HG03095 (cell line): ENCODE data around the gene KIRREL1.

Source experiments
- ATAC-seq: cut with Tn5 transposase; IDR thresholded peaks from one replicate; pipeline ENCODE4 v1.9.1; 2021; ENCODE audit warnings: moderate library complexity; ENCODE audit not compliant: unreplicated experiment

Gene KIRREL1

GRCh38 chr1:158027508-158027907, 34.1 kb downstream of the KIRREL1 start:
- ATAC-seq: no peak

GRCh38 chr1:158028969-158029368, 35.5 kb downstream of the KIRREL1 start:
- no peak for ATAC-seq

DNA sequence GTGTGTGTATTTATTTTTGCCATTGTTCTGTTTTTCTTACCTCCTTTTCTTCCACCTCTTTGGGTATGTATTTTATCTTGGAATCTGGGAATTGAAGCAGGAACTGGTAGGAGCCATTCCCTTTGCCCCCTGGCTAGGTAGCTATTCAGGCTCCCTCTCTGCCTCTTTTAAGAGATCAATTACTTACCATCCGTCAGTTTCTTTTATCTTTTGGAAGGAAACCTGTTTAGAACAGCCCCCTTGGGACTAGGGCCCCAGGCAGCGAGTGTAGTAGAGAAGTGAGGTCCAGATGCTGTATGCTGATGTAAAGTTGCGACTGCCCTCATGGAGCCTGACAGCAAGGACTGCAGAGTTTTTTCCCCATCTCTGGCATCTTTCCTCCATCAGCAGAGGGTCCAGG, 41.6 kb downstream of the KIRREL1 start:
- no peak for ATAC-seq

DNA sequence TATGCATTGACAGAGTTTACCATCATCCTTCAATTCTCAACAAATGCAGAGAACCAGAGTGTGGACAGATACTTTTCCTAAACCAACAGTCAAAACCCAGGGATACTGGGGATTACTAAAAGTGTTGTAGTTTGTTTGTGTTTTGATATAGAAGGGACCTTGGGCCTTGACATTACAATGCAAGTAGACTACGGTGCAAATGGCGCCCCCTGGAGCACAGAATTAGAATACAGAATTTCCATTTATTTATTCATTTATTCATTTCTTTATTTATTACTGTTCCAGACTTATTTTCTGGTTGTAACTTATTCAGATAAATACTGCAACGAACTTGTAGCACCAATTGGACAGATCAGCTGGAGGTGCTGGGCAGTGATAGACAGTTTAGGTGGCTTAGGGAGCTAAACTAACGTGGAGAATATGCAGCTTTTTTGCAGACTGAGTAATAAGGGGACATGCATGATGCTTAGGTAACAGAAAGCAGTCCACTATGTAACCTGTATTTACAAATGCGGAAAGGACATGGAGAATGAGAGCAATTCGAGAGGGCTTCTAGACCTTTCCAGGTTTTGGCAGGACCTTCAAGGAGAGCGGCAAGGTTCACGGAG, 42.6 kb downstream of the KIRREL1 start:
- ATAC-seq: no peak

- ATAC-seq: no peak
Observed at GRCh38 chr1:158037008-158037865, 43.8 kb downstream of the KIRREL1 start.

GRCh38 chr1:158037866-158038359, 44.5 kb downstream of the KIRREL1 start:
- ATAC-seq: no peak

DNA sequence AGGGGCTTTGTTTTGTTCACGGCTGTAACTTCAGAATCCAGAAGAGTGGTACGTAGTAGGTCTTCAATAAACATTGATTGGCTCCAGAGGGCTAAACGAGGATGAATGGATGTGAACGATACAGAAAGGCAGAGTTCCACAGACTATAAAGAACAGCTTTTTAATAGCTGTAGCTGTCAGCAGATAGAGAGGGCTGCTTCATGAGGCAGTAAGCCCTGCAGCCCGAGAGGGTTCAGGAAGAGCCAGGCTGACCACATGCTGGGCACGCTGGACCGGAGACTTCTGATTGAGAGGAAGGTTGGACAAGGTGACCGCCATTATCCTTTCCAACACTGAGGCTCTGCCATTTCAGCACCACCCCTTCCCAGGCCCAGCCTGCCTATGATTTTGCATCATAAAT, 45.3 kb downstream of the KIRREL1 start:
- no peak for ATAC-seq

- ATAC-seq: no peak
Observed at GRCh38 chr1:158039380-158039779, 45.9 kb downstream of the KIRREL1 start.

- ATAC-seq: no peak
Observed at GRCh38 chr1:158040323-158040722, 46.9 kb downstream of the KIRREL1 start.

DNA sequence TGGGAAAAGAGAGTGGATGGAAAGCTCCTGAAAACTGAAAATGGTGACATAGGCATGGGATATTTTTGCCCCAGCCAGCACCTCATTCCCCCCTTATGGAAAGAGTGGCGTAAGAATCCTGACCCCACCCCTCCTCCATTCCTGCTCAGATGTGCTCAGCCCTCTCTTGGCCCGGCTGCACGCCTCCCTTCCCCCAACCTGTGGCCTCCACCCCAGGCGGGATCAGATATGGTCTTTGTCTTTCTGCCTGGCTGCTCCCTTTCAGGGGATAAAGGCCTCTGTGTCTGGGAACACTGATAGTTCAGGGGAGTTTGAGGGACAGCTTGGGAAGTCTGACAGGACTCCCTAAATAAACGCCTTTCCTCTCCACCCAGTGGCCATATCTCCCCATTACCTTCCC, 49.8 kb downstream of the KIRREL1 start:
- no peak for ATAC-seq

DNA sequence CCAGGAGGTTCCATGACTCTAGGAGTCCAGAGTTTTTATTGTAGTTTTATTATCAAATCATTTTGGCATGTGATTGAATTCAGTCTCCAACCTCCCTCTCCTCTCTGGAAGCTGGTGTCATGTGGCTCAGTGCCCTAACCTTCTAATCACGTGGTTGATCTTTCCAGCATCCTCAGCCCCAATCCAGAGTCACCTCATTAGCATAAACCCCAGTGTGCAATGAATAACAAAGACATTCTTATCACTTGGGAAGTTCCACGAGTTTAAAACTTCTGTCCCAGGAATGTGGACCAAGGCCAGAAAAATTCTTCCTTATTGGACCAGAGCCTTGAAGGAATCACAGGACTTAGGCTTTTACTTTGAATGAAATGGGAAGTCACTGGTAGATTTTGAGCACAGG, 52.2 kb downstream of the KIRREL1 start:
- no peak for ATAC-seq

DNA sequence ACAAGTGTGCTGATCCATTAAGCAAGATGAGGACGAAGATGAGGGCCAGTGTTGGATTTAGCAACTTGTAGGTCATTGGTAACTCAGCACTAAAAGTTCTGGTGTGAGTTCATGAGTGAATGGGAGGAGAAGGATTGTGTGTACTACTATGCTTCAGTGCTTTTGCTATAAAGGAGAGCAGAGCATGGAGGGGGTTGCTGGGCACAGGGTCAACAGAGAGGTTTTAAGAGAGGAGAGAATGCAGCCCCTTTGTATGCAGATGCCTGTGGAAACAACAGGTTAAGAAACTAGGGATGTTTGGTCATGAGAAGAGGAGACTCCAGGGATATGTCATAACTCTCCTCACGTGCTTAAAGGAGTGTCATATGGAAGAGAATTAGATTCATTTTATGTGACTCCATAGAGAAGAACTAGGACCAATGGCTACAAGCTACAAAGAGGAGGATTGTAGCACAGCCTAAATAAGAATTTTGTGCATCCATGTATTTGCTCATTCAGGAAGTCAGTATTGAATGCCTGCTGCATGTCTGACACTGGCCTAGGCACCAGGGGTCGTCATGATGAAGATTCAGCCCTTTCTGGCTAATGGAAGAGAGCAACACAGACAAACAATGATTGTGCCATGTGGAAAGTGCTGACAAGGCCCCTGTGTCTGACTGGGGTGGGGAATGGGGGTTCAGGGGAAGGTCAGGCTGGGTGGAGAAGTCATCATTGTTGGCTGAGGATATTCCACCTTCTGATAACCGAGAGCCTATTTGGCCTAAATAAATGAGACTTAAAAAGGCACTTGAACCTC, 53.5 kb downstream of the KIRREL1 start:
- ATAC-seq: no peak

GRCh38 chr1:158048371-158049067, 55.1 kb downstream of the KIRREL1 start:
- no peak for ATAC-seq

DNA sequence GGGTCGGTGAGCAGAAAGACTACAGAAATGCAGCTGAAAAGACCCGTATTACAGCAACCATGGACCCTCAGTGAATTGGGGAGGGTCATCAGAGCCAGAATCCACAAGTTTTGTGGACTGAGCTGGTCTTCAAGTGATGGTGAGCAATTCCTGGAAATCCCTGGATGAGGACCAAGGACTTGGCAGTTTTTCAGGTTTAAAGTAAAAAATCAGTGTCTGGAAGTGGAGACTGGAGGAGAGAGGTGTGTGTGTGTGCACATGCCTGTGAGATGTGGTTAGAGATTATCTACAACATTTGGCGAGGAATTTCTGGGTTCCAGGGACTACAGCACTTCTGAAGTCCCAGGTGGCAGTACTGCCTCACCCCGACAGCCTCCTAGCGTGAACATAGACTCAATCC, 56.4 kb downstream of the KIRREL1 start:
- no peak for ATAC-seq

GRCh38 chr1:158053276-158053675, 59.8 kb downstream of the KIRREL1 start:
- ATAC-seq: no peak

- ATAC-seq: no peak
Observed at GRCh38 chr1:158054721-158055120, 61.3 kb downstream of the KIRREL1 start.

GRCh38 chr1:158055854-158056253, 62.4 kb downstream of the KIRREL1 start:
- ATAC-seq: no peak

DNA sequence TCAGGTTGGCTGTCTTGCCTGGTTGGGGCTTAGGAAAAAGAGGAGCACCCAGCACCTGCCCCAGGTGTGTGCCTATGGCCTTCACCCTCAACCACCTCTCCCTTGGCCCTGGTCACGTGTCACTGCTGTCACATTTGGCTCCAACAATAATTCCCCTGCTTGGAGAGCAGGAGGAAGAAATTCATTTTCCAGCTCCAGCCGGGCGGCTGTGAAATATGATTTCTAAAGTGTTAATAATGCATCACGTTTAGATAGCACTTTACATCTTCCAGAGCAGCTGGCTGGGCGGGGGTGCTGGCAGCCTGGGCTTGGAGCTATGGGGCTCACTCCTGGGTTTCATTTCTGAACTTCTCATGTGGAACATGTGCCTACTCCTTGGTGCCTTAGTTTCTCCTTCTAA, 63.1 kb downstream of the KIRREL1 start:
- ATAC-seq: no peak

DNA sequence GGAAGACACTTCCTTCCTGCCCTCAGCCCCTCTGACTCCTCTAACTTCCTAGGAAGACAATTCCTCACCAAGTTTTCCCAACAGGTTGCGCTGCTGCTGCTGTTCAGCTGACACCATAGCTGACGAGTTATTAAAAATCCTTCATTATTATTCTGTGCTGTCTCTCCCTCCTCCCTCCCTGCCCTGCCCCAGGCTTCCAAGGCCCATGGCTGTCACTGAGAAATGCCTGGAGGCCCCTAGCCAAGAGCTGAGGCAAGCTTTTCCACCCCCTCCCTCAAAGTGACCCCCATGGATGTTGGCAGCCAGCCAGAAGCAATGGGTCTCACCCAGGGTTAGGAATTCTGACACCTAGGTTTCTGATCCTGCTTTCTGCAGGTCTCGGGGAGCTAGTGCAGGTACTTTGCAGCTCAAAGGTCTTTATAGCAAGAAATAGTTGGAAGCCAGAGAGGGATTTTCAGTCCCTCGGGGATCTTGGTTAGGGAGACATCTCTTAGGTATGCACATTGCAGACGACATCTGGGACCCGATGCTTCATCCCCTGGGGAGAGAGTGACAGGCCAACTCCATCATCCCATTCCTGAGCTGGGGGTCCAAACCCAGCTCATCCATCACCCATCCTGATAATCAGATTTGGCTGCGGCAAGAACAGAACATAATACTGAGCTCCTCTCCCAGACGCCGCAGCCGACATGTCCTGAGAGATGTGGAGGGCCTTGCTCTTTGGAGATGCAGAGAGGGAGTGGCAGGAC, 65.0 kb downstream of the KIRREL1 start:
- no peak for ATAC-seq

GRCh38 chr1:158059984-158060383, 66.5 kb downstream of the KIRREL1 start:
- no peak for ATAC-seq
